H7 (cell line): ENCODE data around the gene STAT4. TPM values are rescaled to one million over a fixed set of nuclear protein-coding genes. Genes with fewer than 3 reads are reported as not detected.
"Not testable (repeated sequence)": the region's sequence is repeated elsewhere in the genome, so short reads cannot be mapped to it uniquely, and the experiment has no call there.

Source experiments
- DNase-seq: peaks from one replicate; pipeline ENCODE4 v3.0.0; 2012
- H3K27me3 ChIP-seq: 2 replicates; pipeline ENCODE4 v1.6.0; 2011; ENCODE audit warnings: mild to moderate bottlenecking, low read length; ENCODE audit not compliant: control insufficient read depth, insufficient read depth
- H3K36me3 ChIP-seq: replicated peaks from 2 replicates; pipeline ENCODE4 v1.5.1; 2011; ENCODE audit warnings: low read length; ENCODE audit not compliant: control insufficient read depth, insufficient read depth
- H3K4me3 ChIP-seq: 2 replicates; pipeline ENCODE4 v1.5.1; 2011; ENCODE audit warnings: low read depth, mild to moderate bottlenecking, control low read depth, low read length, moderate library complexity; ENCODE audit not compliant: insufficient read depth
- total RNA-seq: library from RNA; depleted of rRNA; stranded (reverse); fragments of >200 nt; shearing (Covaris generic); gene quantifications from 2 replicates; pipeline ENCODE4 v1.2.3, GENCODE V29; 2014

The STAT4 gene
- total RNA-seq, 1 experiment from 2014 or later, result 1.5 TPM

DNA sequence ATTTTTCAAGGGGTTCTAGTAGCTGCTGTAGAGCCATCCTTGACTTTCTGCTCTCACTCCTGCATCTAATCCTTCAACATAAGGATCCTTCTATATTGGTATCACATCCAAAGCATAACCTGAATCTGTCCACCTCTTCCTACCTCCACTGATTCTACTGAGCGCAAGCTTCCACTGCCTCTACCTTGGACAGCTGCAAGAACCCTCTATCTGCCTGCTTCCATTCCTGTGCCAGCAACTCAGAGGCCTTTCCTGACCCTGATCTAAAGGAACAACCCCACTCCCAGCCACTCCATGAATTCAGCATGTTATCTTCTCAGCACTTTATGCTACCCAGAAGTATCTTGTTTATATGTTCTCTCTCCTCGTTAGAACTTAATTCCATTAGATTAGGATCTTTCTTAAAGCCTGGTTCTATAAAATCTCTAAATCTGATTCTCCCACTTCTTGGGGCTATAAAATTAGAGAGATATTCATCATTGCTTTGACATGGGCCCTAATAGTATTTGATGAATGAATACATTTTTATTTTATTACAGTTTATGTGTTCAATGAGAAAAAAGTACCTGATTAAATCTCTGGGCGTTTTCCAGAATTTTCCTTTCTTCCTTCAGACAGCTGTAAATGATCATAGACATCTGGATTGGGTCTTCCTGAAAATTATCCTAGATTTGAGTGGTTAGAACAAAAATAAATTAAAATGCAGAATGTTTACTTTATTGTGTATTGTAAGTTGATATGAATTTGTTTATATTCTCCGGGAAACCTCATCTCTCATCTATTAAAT lies 143.6 kb downstream of the STAT4 start:
- Histone ChIP-seq H3K36me3 (peaks cover 20% of the 10 kb centered on the region), H3K4me3 (no peak overlapping the region), H3K27me3 (no peaks in the 10 kb centered on the region)
- no peak for DNase-seq

DNA sequence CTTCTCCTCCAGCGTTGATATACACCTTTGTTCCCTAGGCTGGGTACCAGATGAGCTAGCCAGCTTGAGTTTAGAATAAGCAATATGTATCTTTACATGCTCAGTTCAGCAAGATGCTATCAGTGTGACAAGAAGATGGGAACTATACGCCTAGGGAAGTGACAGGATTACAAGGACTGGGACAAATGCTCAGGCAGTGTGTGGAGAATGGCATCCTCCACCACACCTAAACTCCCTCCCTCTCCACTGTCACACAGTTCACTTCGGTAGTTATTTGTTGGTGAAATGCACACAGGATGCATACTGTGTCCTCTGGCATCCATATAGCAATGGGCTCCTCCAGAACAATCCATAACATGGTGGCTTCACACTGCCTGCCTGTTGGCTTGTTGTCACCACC lies 144.5 kb downstream of the STAT4 start:
- Histone ChIP-seq H3K4me3 (no peak overlapping the region), H3K27me3 (no peaks in the 10 kb centered on the region), H3K36me3 (peaks cover 20% of the 10 kb centered on the region)
- DNase-seq, result no peak

DNA sequence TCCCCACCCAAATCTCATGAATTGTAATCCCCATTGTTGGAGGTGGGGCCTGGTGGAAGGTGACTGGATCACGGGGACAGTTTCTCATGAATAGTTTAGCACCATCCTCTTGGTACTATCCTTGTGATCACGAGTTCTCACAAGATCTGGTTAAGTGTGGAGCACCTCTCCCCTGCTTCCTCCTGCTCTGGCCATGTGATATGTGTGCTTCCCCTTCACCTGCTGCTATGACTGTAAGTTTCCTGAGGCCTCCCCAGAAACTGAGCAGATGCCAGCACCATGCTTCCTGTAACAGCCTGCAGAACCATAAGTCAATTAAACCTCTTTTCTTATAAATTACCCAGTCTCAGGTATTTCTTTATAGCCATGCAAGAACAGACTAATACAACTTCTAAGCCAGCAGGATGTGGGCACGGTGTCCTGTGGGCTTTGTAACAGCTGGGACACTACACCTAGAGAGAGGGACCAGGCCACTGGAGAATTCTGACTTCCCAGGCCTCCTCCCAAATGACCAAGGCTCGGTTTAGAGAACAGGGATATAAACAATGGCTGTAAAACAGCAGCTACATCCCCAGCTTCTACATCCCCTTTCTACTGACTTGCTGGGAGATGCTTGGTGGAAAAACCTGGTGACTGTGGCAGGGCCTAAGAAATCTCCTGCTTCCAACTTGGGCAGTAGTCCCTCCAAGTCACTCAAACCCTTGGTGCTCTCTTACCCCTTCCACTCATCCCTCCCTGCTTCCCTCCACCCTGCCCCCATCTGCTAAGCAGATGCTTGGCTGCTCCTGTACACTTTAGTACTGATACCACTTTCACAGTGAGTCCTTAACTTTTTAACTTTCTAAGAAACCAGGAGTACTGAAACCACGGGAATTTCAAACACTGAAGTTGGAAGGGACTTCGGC lies 147.1 kb downstream of the STAT4 start:
- Histone ChIP-seq H3K36me3 (peaks cover 20% of the 10 kb centered on the region), H3K27me3 (no peaks in the 10 kb centered on the region), H3K4me3 (no peak overlapping the region)
- no peak for DNase-seq

DNA sequence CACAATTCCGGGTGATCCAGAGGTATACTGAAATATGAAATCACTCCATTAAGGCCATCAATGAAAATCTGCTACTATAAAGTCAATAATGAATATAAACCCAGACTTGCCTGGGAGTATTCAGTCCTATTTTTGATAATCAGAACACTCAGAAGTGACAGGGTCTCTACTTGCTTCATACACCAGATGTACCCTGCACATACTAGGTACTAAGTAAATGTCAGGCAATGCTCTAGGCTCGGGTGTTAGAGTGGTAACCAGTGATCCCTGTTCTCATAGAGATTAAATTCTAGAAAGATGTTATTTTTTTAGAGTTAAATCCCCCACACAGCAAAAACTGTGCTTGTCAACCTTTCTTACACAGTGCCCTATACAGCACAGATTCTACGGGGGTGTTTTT lies 149.2 kb downstream of the STAT4 start:
- Histone ChIP-seq H3K27me3 (no peaks in the 10 kb centered on the region), H3K36me3 (peaks cover 24% of the 10 kb centered on the region), H3K4me3 (no peak overlapping the region)
- no peak for DNase-seq

DNA sequence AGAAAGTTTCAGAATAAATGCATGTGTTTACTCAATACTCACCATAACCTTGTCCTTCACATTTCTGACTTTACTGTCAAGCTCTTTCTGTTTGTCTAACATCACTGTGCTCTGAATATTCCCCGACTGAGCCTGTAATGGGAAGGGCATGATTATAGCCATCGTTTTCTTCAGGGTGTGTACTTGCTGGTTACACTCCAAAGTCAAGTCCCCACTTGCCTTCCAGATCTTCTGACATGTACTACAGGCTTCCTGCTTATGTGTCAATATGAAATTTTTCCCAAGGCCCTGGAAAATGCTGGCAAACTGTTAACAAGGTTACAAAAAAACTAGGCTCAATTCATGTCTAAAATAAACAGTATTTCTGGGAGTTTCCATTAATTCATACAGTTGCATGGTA lies 149.8 kb downstream of the STAT4 start:
- H3K4me3 ChIP-seq, result no peak overlapping the region
- peaks cover 22% of the 10 kb centered on the region for H3K36me3 ChIP-seq
- no peak for DNase-seq
- no peaks in the 10 kb centered on the region for H3K27me3 ChIP-seq

DNA sequence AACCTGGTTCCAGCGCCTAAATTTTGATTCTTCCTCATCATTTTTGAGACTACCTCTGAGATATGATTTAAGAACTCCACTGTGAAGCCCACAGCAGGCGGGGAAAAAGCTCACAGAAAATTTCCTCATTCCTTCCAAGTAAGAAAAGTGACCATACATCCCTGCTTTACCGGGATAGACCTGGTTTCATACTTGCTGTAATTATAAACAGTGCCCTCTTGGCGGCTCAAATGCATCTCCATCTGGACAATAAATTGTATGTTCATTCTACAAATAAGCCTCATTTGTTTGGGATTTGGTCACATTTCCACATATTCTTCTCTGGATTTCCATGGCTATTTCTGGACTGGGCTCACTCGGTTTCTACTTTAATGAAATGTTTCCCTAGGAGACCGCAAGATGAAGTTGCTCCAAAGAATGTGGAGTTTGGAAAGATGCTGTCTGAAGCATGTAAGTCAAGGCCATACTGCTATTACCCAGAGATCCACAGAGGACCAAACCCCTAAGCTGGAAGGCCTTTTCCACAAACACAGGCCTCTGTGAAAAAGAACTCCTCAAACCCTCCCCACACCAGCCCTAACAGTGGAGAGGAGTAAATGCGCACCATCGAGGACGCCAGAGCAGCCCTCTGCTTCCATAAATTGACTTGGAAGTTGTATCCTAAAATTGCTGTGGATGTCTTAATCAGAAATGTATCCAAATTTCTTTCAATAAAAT lies 150.7 kb downstream of the STAT4 start:
- DNase-seq, result no peak
- no peak overlapping the region for H3K4me3 ChIP-seq
- H3K36me3 ChIP-seq, result peaks cover 24% of the 10 kb centered on the region
- H3K27me3 ChIP-seq, result no peaks in the 10 kb centered on the region

DNA sequence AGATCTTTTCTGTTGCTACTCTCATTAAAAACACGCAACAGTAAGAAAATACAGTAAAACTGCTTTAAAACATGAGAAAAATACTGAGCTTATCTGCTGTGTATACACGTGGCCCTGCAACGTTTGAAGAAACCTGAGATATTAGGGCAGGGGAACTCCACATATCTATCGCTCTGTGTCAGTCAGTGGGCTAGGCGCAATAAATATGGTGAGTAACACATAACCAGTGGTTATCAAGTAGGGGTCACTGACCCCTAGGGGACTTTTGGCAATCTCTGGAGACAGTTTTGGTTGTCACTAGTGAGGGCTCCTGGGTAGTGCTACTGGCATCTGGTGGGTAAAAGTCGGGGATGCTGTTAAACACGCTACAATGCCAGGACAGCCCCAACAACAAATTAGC lies 151.7 kb downstream of the STAT4 start:
- H3K4me3 ChIP-seq, result no peak overlapping the region
- no peak for DNase-seq
- H3K36me3 ChIP-seq, result peaks cover 29% of the 10 kb centered on the region
- H3K27me3 ChIP-seq, result no peaks in the 10 kb centered on the region

DNA sequence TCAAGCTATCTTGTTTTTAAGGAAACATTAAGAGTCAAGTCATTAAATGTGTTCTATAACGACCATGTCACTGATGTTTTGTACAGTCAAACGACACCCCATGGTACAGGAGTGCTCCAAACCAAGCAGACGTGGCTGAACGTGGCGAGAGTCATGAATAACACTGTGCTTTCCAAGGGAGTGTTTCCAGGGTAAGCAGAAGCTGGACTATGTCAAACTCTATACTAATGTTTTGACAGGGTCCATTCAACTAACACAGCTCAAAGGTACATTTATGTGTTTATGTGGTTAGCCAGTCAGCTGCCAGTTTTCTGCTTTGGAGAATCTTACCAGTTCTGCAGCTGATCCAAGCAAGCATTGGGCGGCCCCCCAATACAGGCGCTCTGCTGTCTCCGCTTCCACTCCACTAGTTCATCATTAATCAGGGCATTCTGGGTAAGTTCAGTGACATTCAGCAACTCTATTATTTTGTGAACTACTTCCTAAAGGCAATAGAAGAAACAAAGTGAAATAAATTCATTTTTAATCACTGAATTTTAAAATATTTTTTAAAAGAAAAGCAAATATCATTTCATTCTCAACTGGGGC lies 153.2 kb downstream of the STAT4 start:
- H3K36me3 ChIP-seq, result peaks cover 25% of the 10 kb centered on the region
- no peak overlapping the region for H3K4me3 ChIP-seq
- no peak for DNase-seq
- H3K27me3 ChIP-seq, result no peaks in the 10 kb centered on the region

DNA sequence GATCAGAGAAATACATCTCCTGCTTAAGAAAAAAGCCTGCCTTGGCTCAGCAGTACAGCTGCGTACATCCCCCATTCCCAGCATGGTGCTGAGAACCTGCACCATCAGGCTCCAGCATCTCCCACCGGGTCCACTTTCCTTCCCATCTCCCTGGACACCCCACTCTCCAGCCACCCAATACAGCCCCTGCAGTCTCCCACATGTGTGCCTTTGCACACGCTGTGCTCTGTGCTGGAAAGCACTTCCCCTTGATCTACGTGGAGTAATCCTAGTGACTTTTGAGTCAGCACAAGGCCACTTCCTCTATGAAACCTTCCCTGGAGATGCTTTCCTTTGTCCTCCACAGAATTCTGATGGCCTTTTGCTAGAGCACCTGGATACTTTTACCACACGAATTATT lies 153.8 kb downstream of the STAT4 start:
- H3K36me3 ChIP-seq, result peaks cover 27% of the 10 kb centered on the region
- no peak for DNase-seq
- no peak overlapping the region for H3K4me3 ChIP-seq
- no peaks in the 10 kb centered on the region for H3K27me3 ChIP-seq

DNA sequence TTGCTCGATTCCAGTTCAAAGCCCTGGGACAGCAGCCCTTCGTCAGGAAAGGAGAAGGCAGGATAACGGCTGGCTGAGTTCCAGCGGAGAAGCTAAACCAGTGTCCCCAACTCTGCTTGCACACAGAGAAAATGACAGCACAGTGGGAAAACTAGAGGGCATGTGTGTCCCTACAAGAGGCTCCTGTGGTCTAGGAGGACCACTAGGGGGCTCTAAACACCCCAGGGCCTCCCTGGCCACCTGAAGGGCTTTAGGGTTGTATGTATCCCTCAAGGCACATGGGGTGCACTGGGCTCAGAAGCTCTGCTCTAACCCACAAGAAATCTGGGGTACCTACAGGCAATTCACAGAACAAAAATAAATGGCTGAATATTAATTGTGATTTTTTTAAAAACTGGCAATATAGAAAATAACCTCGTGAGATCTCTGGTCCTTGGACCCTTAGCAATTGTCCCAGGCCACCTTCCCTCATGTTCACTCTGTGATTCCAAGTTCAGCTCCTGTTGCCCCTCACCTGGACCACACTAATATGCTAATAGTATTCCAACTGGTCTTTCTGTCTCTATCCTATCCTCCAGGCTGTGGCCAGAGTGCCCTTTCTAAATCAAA lies 154.4 kb downstream of the STAT4 start:
- peaks cover 27% of the 10 kb centered on the region for H3K36me3 ChIP-seq
- peak; percentile 75 for DNase-seq
- no peaks in the 10 kb centered on the region for H3K27me3 ChIP-seq
- no peak overlapping the region for H3K4me3 ChIP-seq

DNA sequence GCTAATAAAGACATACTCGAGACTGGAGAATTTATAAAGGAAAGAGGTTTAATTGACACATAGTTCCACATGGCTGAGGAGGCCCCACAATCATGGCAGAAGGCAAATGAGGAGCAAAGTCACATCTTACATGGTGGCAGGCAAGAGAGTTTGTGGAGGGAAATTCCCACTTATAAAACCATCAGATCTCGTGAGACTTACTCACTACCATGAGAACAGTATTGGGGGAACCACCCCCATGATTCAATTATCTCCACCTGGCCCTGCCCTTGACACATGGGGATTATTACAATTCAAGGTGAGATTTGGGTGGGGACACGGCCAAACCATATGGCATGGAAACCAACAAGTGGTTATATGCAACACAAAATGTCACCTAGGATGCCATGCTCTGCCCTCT lies 155.5 kb downstream of the STAT4 start:
- H3K27me3 ChIP-seq, DNase-seq, H3K4me3 ChIP-seq: not testable (repeated sequence)
- H3K36me3 ChIP-seq, result peaks cover 27% of the 10 kb centered on the region

DNA sequence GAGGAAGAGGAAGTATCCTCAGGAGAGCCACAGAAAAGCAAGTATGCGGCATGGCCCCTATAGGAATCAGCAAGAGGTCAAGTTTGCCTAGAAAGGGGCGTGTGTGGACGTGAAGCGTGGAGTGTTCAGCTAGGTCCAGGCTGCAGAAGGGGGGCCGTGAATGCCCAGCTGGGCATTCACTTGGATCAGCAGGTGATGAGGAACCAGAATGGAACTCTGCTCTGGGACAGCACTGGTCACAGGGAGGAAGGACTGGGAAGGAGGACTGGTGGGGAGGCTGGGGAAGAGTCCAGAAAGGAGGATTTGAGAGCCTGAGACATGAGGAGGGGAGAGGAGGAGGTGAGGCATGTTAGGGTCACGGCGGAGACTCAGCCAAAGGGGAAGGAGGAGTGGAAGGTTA lies 156.6 kb downstream of the STAT4 start:
- no peak for DNase-seq
- Histone ChIP-seq H3K27me3 (no peaks in the 10 kb centered on the region), H3K4me3 (no peak overlapping the region), H3K36me3 (peaks cover 31% of the 10 kb centered on the region)

DNA sequence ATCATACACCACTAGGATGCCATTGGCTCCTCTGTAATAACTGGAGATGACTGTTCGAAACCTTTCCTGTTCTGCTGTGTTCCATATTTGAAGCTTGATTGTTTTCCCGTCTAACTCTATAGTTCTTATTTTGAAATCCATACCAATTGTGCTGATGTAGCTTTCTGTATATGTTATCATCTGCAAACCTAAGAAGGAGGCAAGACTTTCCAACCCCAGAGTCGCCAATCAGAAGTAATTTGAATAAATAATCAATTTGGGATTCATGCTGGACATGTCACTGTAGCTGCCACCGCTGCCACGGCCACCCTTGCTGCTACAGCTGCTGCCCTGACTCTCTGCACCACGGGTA lies 157.5 kb downstream of the STAT4 start:
- no peak for DNase-seq
- Histone ChIP-seq H3K4me3 (no peak overlapping the region), H3K27me3 (no peaks in the 10 kb centered on the region), H3K36me3 (peaks cover 33% of the 10 kb centered on the region)

DNA sequence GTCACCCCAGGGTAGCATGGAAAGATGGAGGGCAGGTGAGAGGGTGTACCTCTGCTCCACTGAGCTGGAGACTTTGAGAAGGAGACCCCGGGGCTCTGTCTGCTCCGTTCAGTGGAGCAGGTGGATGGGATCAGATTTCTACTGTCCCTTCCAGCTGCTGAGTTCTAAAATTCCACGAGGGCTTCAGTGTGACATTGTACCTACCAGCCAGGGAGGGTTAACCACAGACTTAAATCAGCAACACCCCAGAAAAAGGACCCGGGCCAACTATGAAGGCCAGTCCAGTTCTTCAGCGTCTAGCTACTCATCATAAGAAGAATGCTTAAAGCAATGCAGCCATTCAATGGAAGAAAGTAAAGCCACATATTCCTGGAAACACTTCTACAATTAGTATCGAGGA lies 160.7 kb downstream of the STAT4 start:
- H3K27me3 ChIP-seq, result no peaks in the 10 kb centered on the region
- H3K4me3 ChIP-seq, result no peak overlapping the region
- H3K36me3 ChIP-seq, result peaks cover 20% of the 10 kb centered on the region
- no peak for DNase-seq
